Left colon (tissue), 2 donors: Measurements from ENCODE around the gene PRR7. TPM values are rescaled to one million over a fixed set of nuclear protein-coding genes. Genes with fewer than 3 reads are reported as not detected.

ENCODE experiments used
- ATAC-seq: fragments of 200-7000 bp; cut with Tn5 transposase; one replicate; pipeline ENCODE4 v1.9.1; 2020; ENCODE audit warnings: mild to moderate bottlenecking, moderate library complexity
- DNase-seq, 2 donors: peaks; one replicate each; pipeline ENCODE4 v3.0.0-alpha.2; 2020
- intact Hi-C, 2 donors: fragments of 100-400 bp; cut with DNase I in 1 of 2; cut with micrococcal nuclease in 1 of 2; formaldehyde crosslinking; loops; one replicate each; pipeline versions ENCODE4 v1.11.2 to v1.14.0; 2022; cut with DNase I, micrococcal nuclease
- total RNA-seq, 2 donors: library from RNA; stranded (reverse); fragmentation: NEBNext Ultra II Directional; extraction: Animal tissue kit (Norgen Biotek cat#: 25700); gene quantifications; one replicate each; pipeline ENCODE4 v1.2.1, GENCODE V29; 2021
- donor health status: DM: no; HTN: no; CAD: no.
- donor health status: DM: yes; HTN: yes; CAD: no.

The PRR7 gene
- total RNA-seq, 2 donors from 2014 or later, result 1.6 to 2.2 TPM

GRCh38 chr5:177457852-177458681, 11.5 kb downstream of the PRR7 start:
- intact Hi-C loops, result no loop called here
- DNase-seq, result no peak

GRCh38 chr5:177458912-177459350, 12.3 kb downstream of the PRR7 start:
- ATAC-seq (no peak), DNase-seq (no peak)
- intact Hi-C loops, result no loop called here

More at GRCh38 chr5:177457852-177458681, 11.5 kb downstream of the PRR7 start:
- ATAC-seq, result no peak

GRCh38 chr5:177459357-177459756, 12.7 kb downstream of the PRR7 start:
- DNase-seq, result no peak
- ATAC-seq, result no peak
- intact Hi-C loops, result no loop called here

GRCh38 chr5:177459819-177460628, 13.4 kb downstream of the PRR7 start:
- no peak for ATAC-seq
- DNase-seq, result no peak
- intact Hi-C loops, result no loop called here

GRCh38 chr5:177462021-177462670, 15.5 kb downstream of the PRR7 start:
- DNase-seq, result no peak
- ATAC-seq, result no peak
- intact Hi-C loops, result no loop called here

- ATAC-seq, result no peak
These were observed 18.4 kb downstream of the PRR7 start for GRCh38 chr5:177465044-177465443.

GRCh38 chr5:177466861-177467260, 20.2 kb downstream of the PRR7 start:
- ATAC-seq, result no peak
- no peak for DNase-seq
- intact Hi-C loops, result no loop called here

More at GRCh38 chr5:177465044-177465443, 18.4 kb downstream of the PRR7 start:
- intact Hi-C loops, result no loop called here
- no peak for DNase-seq

GRCh38 chr5:177467436-177467835, 20.8 kb downstream of the PRR7 start:
- intact Hi-C loops, result no loop called here
- no peak for ATAC-seq
- DNase-seq, result no peak

GRCh38 chr5:177468329-177468684, 21.7 kb downstream of the PRR7 start:
- no peak for DNase-seq
- intact Hi-C loops, result no loop called here
- ATAC-seq, result no peak

GRCh38 chr5:177468685-177469628, 22.3 kb downstream of the PRR7 start:
- intact Hi-C loops, result no loop called here
- ATAC-seq (no peak), DNase-seq (no peak)

GRCh38 chr5:177469750-177470525, 23.3 kb downstream of the PRR7 start:
- DNase-seq (no peak), ATAC-seq (no peak)
- intact Hi-C loops, result no loop called here

GRCh38 chr5:177470759-177471536, 24.3 kb downstream of the PRR7 start:
- DNase-seq, result no peak
- intact Hi-C loops, result no loop called here

GRCh38 chr5:177471610-177472356, 25.2 kb downstream of the PRR7 start:
- ATAC-seq, result no peak
- intact Hi-C loops, result no loop called here
- DNase-seq, result no peak

More at GRCh38 chr5:177470759-177471536, 24.3 kb downstream of the PRR7 start:
- no peak for ATAC-seq

GRCh38 chr5:177472460-177473442, 26.1 kb downstream of the PRR7 start:
- intact Hi-C loops, result no loop called here
- DNase-seq (peak in 1 of 2 donors; percentile 55), ATAC-seq (peak; percentile 76)

- ATAC-seq, result peak; percentile 58
- no peak for DNase-seq
- intact Hi-C loops, result no loop called here
These were observed 26.9 kb downstream of the PRR7 start, which contains the start of gene DBN1 for GRCh38 chr5:177473443-177474001. TSS of gene DBN1 (minus strand) at chr5:177473634. CDS start at chr5:177473521, 113 bp downstream.
